Sigmoid colon (tissue), 4 donors: ENCODE measurements around the gene ZNF101.

Source experiments
- CTCF ChIP-seq, 4 experiments: fragments of 450-650 bp in 3 of 4; fragments of 200-600 bp in 1 of 4; IDR thresholded peaks; one replicate each; pipeline ENCODE4 v1.5.1; 2016 to 2019; ENCODE audit warnings: antibody characterized with exemption in 4 of 4, mild to moderate bottlenecking in 3 of 4, moderate library complexity in 2 of 4
- EP300 ChIP-seq, 4 donors: sonication (generic); formaldehyde crosslinking; IDR thresholded peaks; one replicate each; pipeline ENCODE4 v1.6.1; 2017; ENCODE audit warnings: antibody characterized with exemption in 4 of 4
- POLR2A ChIP-seq, 2 donors: fragments of 450-650 bp; IDR thresholded peaks; one replicate each; pipeline ENCODE4 v1.6.1; 2016; ENCODE audit warnings: antibody characterized with exemption in 2 of 2, mild to moderate bottlenecking in 2 of 2, moderate library complexity in 2 of 2
- POLR2AphosphoS5 ChIP-seq, 4 donors: sonication (generic); formaldehyde crosslinking; IDR thresholded peaks; one replicate each; pipeline ENCODE4 v1.6.1; 2017; ENCODE audit warnings: antibody characterized with exemption in 4 of 4

GRCh38 chr19:19628501-19629134 lies 40.0 kb upstream of the ZNF101 start:
- TF ChIP-seq CTCF (IDR thresholded peaks at IDR 0.05) (no peak), POLR2AphosphoS5 (IDR thresholded peaks at IDR 0.05) (no peak), POLR2A (IDR thresholded peaks at IDR 0.05) (no peak), EP300 (IDR thresholded peaks at IDR 0.05) (no peak)
